T-cell (primary cell): ENCODE results near the gene AMFR. TPM values are rescaled to one million over a fixed set of nuclear protein-coding genes. Genes with fewer than 3 reads are reported as not detected.
A peak's percentile ranks its signal among the peaks of the same experiment; 100 is the strongest.

Experiments
- ATAC-seq, 4 experiments: fragments of 200-7000 bp in 3 of 4; fragments of 150-1000 bp in 1 of 4; cut with Tn5 transposase; replicated peaks in 1 of 4; 1 replicate in 3 of 4; 2 replicates in 1 of 4; pipeline ENCODE4 v1.10.0; 2021; ENCODE audit warnings: moderate library complexity in 3 of 4, mild to moderate bottlenecking in 2 of 4, moderate number of reproducible peaks in 1 of 4
- CTCF ChIA-PET, 2 donors: fragments of 300-600 bp; sonication (Branson Sonifier 250); formaldehyde crosslinking; loops; one replicate each; lab custom pipeline; 2022; ENCODE audit warnings: antibody characterized with exemption in 2 of 2; lab: Charles Lee
- POLR2A ChIA-PET, 2 donors: fragments of 300-600 bp; sonication (Branson Sonifier 250); formaldehyde crosslinking; loops; one replicate each; lab custom pipeline; 2022; ENCODE audit warnings: antibody characterized with exemption in 2 of 2; lab: Charles Lee
- DNase-seq, 35 experiments: peaks; one replicate each; pipeline versions ENCODE4 v3.0.0 to v3.0.0-alpha.2; 2013 to 2023
- H3K27ac ChIP-seq: one replicate; pipeline ENCODE4 v1.5.1; 2013; ENCODE audit warnings: low read length
- H3K27me3 ChIP-seq, 2 experiments: replicated peaks in 1 of 2; 1 replicate in 1 of 2; 2 replicates in 1 of 2; pipeline versions ENCODE4 v1.6.1 to v1.7.0; 2013; ENCODE audit warnings: low read length in 1 of 2, mixed read lengths in 1 of 2; ENCODE audit not compliant: control insufficient read depth in 2 of 2, insufficient read depth in 2 of 2; ENCODE audit errors: extremely low read depth in 1 of 2
- H3K36me3 ChIP-seq, 2 donors: 1 replicate in 1 of 2; 2 replicates in 1 of 2; pipeline versions ENCODE4 v1.6.1 to v1.7.0; 2013; ENCODE audit warnings: low read length in 1 of 2; ENCODE audit not compliant: control insufficient read depth in 2 of 2, insufficient read depth in 1 of 2; ENCODE audit errors: extremely low read depth in 1 of 2
- H3K4me1 ChIP-seq, 2 experiments: 1 replicate in 1 of 2; 2 replicates in 1 of 2; pipeline versions ENCODE4 v1.6.1 to v1.7.0; 2013; ENCODE audit warnings: low read length in 2 of 2, mixed read lengths in 1 of 2; ENCODE audit not compliant: insufficient read depth in 2 of 2, control insufficient read depth in 1 of 2; ENCODE audit errors: extremely low read depth in 1 of 2
- H3K4me3 ChIP-seq, 2 donors: 1 replicate in 1 of 2; 2 replicates in 1 of 2; pipeline versions ENCODE4 v1.5.1 to v1.7.0; 2013; ENCODE audit warnings: mild to moderate bottlenecking in 2 of 2, low read length in 1 of 2, moderate library complexity in 1 of 2; ENCODE audit not compliant: control insufficient read depth in 1 of 2; ENCODE audit errors: extremely low read depth in 1 of 2
- H3K9me3 ChIP-seq: 2 replicates; pipeline ENCODE4 v1.7.0; 2013
- H3K27ac Mint-ChIP-seq, 2 donors: one replicate each; pipeline ENCODE4 v1.8.0; 2020 to 2021; ENCODE audit warnings: mild to moderate bottlenecking in 2 of 2, mixed read lengths in 2 of 2
- H3K27me3 Mint-ChIP-seq, 2 donors: one replicate each; pipeline ENCODE4 v1.8.0; 2021 to 2022; ENCODE audit warnings: mixed read lengths in 2 of 2
- H3K36me3 Mint-ChIP-seq: one replicate; pipeline ENCODE4 v1.8.0; 2021; ENCODE audit warnings: mixed read lengths
- H3K4me1 Mint-ChIP-seq, 3 donors: one replicate each; pipeline ENCODE4 v1.8.0; 2020 to 2022; ENCODE audit warnings: mixed read lengths in 3 of 3, mild to moderate bottlenecking in 1 of 3
- H3K4me3 Mint-ChIP-seq, 3 donors: one replicate each; pipeline ENCODE4 v1.8.0; 2020 to 2022; ENCODE audit warnings: mild to moderate bottlenecking in 3 of 3, mixed read lengths in 3 of 3, moderate library complexity in 3 of 3
- H3K9me3 Mint-ChIP-seq, 3 donors: one replicate each; pipeline ENCODE4 v1.8.0; 2020 to 2022; ENCODE audit warnings: mixed read lengths in 3 of 3
- WGBS: methylation state at CpG from one replicate; pipeline ENCODE4 v1.1.5; 2013; ENCODE audit warnings: missing lambda C conversion rate; ENCODE audit not compliant: insufficient coverage; 5-methylcytosine and 5-hydroxymethylcytosine counted together
- total RNA-seq, 35 experiments: library from RNA in 6 of 35; stranded (reverse) in 6 of 35; fragments of 120-200 nt in 1 of 35; gene quantifications; one replicate each; pipeline versions ENCODE4 v1.2.1 to v1.2.4 and lab custom pipeline; 2013 to 2026

Gene AMFR
- total RNA-seq, 5 donors from 2014 or later (not counting 1 experiment from before 2014, with no cell fraction given) = 60.4 to 71.9 (median 68.4) TPM

DNA sequence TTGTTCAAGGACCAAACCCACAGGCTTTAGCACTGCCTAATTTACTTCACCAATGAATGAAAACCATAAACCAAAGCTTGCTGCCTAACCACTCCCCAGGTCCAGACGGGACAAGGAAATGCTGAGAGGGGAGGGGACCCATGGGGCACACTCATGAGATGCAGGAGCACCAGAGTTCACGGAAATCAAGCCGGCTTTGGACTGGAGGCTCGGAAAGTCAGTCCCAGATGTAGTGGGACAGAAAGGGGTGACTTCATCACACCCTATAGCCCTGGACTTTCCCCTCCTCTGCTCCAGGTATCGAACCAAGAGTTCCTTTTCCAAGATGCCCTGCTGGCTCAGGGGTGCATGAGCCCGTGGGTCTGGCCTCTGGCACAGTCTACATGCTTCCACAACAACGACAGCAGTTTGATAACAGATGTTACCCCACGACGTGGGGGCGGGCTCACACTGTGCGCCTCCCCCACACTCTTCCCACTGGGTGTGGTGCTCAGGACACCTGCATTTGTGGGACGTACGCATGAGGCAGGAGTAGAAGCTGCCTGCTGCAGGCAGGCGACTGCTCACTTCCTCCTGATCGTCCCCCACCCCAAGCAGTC, 63.2 kb downstream of the AMFR start:
- Histone ChIP-seq H3K9me3 (no peaks in the 10 kb centered on the region), H3K27me3 (no peaks in the 10 kb centered on the region), H3K4me1 (peaks cover 0 to 4% of the 10 kb centered on the region in 2 experiments), H3K4me3 (no peak overlapping the region), H3K36me3 (peaks cover 14 to 50% of the 10 kb centered on the region in 2 donors), H3K27ac (no peak overlapping the region)
- no peaks in the 10 kb centered on the region for H3K27me3 Mint-ChIP-seq
- H3K4me1 Mint-ChIP-seq = peaks cover 16 to 18% (median 17%) of the 10 kb centered on the region in 3 donors
- H3K9me3 Mint-ChIP-seq = no peaks in the 10 kb centered on the region
- no peak overlapping the region for H3K4me3 Mint-ChIP-seq
- WGBS = 77% methylated on average over 7 of the region's 15 CpGs
- DNase-seq (no peak), ATAC-seq (peak in 1 of 4 experiments; percentile 21)
- peaks cover 15% of the 10 kb centered on the region for H3K36me3 Mint-ChIP-seq
- CTCF ChIA-PET = interaction anchor here in 1 of 2 donors (0.7 kb wide), 1 partner anchor 43 kb away, joined by 7 read pairs; no protein-coding TSS in a partner anchor
- H3K27ac Mint-ChIP-seq = peak overlapping the region in 1 of 2 donors; percentile 30
- POLR2A ChIA-PET = no interaction called here

DNA sequence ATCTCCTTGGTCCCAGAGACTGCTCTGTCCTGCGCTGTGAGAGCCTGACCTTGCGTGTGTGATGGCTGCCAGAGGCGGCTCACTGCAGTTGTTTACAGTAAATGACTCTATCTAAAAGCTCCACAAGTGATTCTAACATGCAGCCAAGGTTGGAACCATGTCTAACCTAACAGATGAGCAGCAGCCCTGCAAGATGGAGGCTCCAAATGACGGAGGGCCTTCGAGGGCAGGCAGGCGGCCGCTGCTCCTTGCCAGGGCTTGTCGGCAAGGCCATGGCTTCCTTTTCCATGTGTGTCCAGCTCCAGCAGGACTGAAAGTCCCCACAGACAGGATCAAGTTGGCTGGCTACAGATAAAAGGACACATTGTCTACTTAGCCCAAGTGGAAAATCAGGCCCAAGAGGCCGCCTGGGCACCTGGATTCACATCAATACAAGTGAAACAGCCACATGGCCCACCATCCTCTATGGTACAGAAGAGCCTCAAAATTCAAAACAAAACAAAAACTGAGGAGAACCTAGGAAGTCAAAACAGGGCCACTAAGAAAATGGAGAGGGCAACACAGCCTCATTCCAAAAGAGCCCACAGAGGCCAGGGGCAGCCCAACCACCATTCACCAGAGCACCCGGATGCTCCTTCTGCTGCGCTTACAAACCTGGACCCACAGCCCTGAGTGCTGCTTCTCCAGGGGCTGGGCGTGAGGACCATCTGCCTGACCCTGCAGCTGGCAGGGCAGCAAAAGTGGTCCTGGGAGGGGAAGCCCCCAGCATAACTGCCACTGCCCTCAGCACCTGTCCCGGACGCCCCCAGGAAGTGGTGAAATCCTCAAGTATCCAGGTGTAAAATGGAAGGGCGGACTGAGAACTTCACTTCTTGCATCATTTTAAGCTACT, 65.0 kb downstream of the AMFR start:
- Mint-ChIP-seq H3K36me3 (peaks cover 13% of the 10 kb centered on the region), H3K27ac (peak overlapping the region; percentile 69 to 82), H3K4me1 (peaks cover 28 to 29% (median 29%) of the 10 kb centered on the region in 3 donors), H3K4me3 (no peak overlapping the region), H3K9me3 (no peaks in the 10 kb centered on the region), H3K27me3 (no peaks in the 10 kb centered on the region)
- 96% methylated on average over 10 of the region's 15 CpGs for WGBS
- ChIA-PET POLR2A (interaction anchor here in 1 of 2 donors (0.5 kb wide), 1 partner anchor 13 kb away, joined by 3 read pairs; no protein-coding TSS in a partner anchor), CTCF (no interaction called here)
- ATAC-seq = no peak
- Histone ChIP-seq H3K9me3 (no peaks in the 10 kb centered on the region), H3K36me3 (peaks cover 14 to 35% of the 10 kb centered on the region in 2 donors), H3K27ac (no peak overlapping the region), H3K27me3 (no peaks in the 10 kb centered on the region), H3K4me1 (peaks cover 0 to 14% of the 10 kb centered on the region in 2 experiments), H3K4me3 (no peak overlapping the region)
- peak in 1 of 35 experiments; percentile 11 for DNase-seq

DNA sequence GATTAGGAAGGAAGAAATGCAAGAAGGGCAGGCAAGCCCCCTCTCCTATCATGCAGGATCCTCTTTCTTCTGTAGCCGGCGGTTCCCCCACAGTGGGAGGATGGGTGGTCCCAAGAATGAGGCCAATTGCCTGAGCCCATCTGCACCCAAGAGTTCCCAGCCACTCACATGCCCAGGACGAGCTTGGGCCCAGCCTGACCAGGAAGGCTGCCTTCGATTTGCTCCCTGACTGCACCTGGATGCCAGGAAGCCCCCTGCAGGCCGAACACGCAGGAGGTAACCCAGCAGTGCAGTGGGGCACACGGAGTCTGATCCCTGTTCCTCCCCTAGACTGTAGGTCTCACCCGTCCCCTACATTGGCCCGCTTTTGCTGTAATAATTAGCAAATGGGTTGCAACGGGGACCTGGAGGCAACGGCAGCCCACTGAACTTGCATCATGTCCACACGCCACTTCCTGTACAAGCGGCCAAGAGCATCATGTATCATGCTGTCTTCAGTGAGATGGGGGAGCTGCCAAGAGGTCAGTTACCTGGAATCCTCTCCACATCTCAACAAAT, 67.5 kb downstream of the AMFR start:
- peak overlapping the region; percentile 53 to 94 for H3K27ac Mint-ChIP-seq
- H3K4me3 Mint-ChIP-seq = peak overlapping the region in 2 of 3 donors; percentile 61 to 86
- ChIA-PET CTCF (no interaction called here), POLR2A (no interaction called here)
- 99% methylated on average over 8 of the region's 13 CpGs for WGBS
- DNase-seq (peak in 2 of 35 experiments; percentile 2 to 13), ATAC-seq (no peak)
- no peak overlapping the region for H3K4me3 ChIP-seq
- H3K36me3 Mint-ChIP-seq = peaks cover 7% of the 10 kb centered on the region
- peaks cover 0 to 11% of the 10 kb centered on the region in 2 donors for H3K36me3 ChIP-seq
- H3K27me3 Mint-ChIP-seq = no peaks in the 10 kb centered on the region
- peaks cover 28 to 29% (median 29%) of the 10 kb centered on the region in 3 donors for H3K4me1 Mint-ChIP-seq
- H3K27ac ChIP-seq = no peak overlapping the region
- no peaks in the 10 kb centered on the region for H3K9me3 ChIP-seq
- H3K27me3 ChIP-seq = peaks cover 0 to 2% of the 10 kb centered on the region in 2 experiments
- no peaks in the 10 kb centered on the region for H3K9me3 Mint-ChIP-seq
- peaks cover 0 to 14% of the 10 kb centered on the region in 2 experiments for H3K4me1 ChIP-seq

DNA sequence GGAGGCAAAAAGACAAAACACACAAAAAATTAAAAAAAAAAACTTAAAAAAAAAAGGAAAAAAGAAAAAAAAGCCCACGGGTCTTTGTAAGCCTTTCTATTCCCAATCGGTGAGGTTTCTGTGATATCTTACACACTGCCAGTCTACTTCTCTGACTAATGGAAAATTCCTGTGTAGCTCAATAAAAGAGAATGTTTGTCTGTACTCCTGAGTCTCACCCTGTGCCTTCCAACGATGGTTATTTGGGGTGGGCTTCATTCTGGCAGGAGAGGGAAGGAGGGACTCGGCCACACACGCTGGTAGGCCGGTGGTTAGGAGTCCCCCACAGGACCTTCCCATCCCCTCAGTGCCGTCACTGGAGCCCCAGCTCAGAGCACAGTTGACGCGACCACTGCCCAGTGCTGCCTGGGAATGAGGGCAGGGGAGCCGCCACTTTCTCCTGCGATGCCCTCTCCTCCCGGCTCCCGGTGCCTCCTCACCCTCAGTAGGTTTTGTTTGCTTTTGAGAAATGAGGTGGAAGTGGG, 68.0 kb downstream of the AMFR start:
- Mint-ChIP-seq H3K36me3 (peaks cover 1% of the 10 kb centered on the region), H3K4me1 (peaks cover 28 to 29% (median 29%) of the 10 kb centered on the region in 3 donors), H3K27ac (peak overlapping the region; percentile 87 to 94), H3K9me3 (no peaks in the 10 kb centered on the region), H3K27me3 (no peaks in the 10 kb centered on the region), H3K4me3 (peak overlapping the region; percentile 81 to 86 (median 86))
- H3K9me3 ChIP-seq = no peaks in the 10 kb centered on the region
- peak overlapping the region; percentile 51 to 77 for H3K4me3 ChIP-seq
- peak in 4 of 35 experiments; percentile 2 to 23 (median 10) for DNase-seq
- peak overlapping the region; percentile 28 for H3K27ac ChIP-seq
- CTCF ChIA-PET = interaction anchor here in 1 of 2 donors (0.8 kb wide), 1 partner anchor 95 kb away, joined by 3 read pairs; no protein-coding TSS in a partner anchor
- H3K27me3 ChIP-seq = peaks cover 0 to 2% of the 10 kb centered on the region in 2 experiments
- 64% methylated on average over 2 of the region's 13 CpGs for WGBS
- POLR2A ChIA-PET = no interaction called here
- peaks cover 0 to 5% of the 10 kb centered on the region in 2 donors for H3K36me3 ChIP-seq
- ATAC-seq = peak in 1 of 4 experiments; percentile 22
- H3K4me1 ChIP-seq = peaks cover 0 to 14% of the 10 kb centered on the region in 2 experiments

DNA sequence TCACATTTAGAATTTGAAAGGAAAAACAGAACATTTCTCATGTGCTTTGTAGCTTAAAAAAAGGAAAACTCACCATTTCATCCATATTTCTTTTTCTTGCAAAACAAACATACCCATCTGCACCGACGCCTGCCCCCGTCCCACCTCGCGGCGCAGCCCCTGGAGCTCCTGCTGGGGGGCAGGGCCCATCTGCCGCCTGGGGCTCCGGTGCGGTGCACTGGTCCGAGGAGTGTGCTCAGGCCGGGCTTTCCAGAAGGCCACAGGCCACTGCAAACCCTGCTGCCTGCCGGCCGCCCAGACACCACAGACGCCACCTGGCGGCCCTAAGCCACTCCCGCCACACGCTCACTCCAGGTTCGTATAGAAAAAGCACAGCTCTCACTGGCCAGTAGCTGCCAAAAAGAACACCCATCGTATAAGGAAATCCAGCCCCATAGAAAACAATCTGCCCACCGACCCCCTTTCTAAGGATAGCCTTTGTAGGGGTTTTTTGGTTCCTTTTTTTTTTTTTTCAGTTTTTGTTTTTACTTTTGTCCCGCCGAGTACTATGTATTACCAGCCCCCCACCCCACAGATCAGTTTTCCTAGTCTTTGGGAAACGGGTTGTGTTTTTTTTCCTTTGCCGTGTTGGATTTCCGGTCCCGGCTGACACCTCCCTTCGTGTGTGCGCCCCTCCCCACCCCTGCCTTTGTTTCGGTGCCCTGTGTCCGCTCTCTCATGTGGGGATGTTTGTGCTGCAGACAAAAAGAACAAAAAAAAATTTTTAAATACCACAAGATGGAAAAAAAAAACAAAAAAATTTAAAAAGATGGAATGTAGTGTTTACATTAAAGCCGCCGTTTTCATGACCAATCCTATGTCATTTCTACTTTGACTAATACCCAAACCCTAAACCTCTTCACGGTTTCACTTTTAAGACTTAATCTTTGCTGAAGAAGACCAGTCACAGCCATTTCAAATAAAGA, 68.8 kb downstream of the AMFR start:
- Mint-ChIP-seq H3K9me3 (no peaks in the 10 kb centered on the region), H3K27me3 (no peaks in the 10 kb centered on the region), H3K36me3 (no peaks in the 10 kb centered on the region), H3K4me1 (peaks cover 28 to 29% (median 29%) of the 10 kb centered on the region in 3 donors), H3K4me3 (peak overlapping the region; percentile 81 to 86 (median 86)), H3K27ac (peak overlapping the region; percentile 87 to 94)
- ChIA-PET CTCF (interaction anchor here (0.6 to 1.1 kb wide), 6 partner anchors 14 to 892 kb away, joined by 3 to 4 read pairs (median 3); no protein-coding TSS in a partner anchor), POLR2A (no interaction called here)
- H3K27ac ChIP-seq = peak overlapping the region; percentile 57
- peaks cover 0 to 14% of the 10 kb centered on the region in 2 experiments for H3K4me1 ChIP-seq
- peaks cover 0 to 2% of the 10 kb centered on the region in 2 experiments for H3K27me3 ChIP-seq
- DNase-seq = peak in 33 of 35 experiments; percentile 11 to 71 (median 37)
- H3K36me3 ChIP-seq = no peaks in the 10 kb centered on the region
- peak; percentile 80 to 83 (median 82) for ATAC-seq
- H3K4me3 ChIP-seq = peak overlapping the region; percentile 51 to 77
- 12% methylated on average over 17 of the region's 33 CpGs for WGBS
- no peaks in the 10 kb centered on the region for H3K9me3 ChIP-seq
